GM10266 (cell line): ENCODE measurements around the gene INO80B.
A peak's percentile ranks its signal among the peaks of the same experiment; 100 is the strongest.

ENCODE experiments used
- DNase-seq: peaks from one replicate; pipeline ENCODE4 v3.0.0; 2012; ENCODE audit errors: extremely low spot score
- TF ChIP-seq, protein P1 (sequence below): IDR thresholded peaks from 2 replicates; pipeline ENCODE4 v1.5.1; 2012; ENCODE audit warnings: mild to moderate bottlenecking, low read depth; ENCODE audit not compliant: control insufficient read depth, insufficient read depth; ENCODE audit errors: missing control alignments

INO80B gene

DNA sequence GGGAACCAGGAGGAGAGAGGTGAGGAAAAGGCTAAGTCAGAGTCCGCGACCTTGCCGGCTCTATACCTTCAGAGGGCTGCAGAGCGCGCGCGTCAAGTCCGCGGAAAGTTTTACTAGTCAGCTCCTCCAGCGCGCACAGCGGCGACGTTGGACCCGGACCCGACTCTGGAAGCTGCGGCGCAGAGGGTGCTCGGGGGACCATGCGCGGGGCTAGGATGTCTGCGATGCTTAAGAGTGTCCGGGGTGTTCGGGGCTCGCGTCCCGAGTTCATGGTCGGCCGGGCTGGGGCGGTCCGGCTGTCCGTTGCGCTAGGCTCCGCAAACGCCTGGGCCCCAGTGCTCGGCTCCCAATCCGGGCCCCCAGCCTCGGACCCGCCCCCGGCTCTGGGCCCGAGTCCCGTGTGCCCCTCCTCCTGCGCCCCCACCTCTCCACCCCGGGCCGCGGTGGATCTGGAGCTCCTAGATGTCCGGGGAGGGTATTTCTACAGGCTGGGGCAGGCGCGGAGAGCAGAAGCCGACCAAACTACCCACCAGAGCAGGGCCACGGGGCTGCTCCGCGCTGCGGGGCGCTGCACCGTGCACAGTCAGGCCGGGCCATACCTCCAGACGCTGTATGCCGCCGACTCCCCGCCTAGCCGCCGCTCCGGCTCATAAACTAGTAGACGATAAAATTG lies 44.5 kb downstream of the INO80B start, which contains the start of gene LBX2:
Gene LBX2, minus strand, starts transcription at position 337 of the 673 bp plus-strand sequence. Its CDS starts 66 bp downstream, at position 271.
- DNase-seq, result no peak
- TF ChIP-seq, protein P1, sequence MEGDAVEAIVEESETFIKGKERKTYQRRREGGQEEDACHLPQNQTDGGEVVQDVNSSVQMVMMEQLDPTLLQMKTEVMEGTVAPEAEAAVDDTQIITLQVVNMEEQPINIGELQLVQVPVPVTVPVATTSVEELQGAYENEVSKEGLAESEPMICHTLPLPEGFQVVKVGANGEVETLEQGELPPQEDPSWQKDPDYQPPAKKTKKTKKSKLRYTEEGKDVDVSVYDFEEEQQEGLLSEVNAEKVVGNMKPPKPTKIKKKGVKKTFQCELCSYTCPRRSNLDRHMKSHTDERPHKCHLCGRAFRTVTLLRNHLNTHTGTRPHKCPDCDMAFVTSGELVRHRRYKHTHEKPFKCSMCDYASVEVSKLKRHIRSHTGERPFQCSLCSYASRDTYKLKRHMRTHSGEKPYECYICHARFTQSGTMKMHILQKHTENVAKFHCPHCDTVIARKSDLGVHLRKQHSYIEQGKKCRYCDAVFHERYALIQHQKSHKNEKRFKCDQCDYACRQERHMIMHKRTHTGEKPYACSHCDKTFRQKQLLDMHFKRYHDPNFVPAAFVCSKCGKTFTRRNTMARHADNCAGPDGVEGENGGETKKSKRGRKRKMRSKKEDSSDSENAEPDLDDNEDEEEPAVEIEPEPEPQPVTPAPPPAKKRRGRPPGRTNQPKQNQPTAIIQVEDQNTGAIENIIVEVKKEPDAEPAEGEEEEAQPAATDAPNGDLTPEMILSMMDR, result no peak

DNA sequence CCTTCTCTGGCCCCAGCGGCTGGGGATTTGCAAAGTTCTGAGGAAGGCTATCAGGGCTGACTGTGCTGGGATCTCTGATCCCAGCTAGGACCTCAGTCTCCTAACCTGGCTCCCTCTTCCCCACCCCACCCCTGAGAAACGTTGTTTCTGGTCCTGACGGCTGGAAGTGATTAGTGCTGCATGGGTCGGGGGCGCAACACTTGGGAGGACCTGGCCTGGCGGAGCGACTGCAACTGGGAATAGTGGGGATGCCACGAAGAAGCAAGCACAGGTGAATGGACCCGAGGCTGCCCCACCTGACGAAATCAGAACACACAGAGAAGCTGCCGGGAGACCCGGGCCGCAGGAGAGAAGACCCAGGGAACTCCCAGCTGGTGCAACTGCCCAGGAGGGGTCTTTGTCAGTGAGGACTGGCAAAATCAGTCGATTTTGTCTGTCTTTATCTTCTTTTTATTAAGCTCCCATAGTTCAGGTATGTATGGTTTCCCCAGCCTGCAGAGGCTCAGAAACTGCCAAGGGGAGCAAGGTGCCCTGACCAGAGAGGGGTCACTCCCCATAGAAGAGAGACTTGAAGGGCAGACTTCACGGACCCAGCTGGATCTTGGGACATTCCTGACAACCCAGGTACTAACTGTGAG lies 45.2 kb downstream of the INO80B start:
- TF ChIP-seq, protein P1, result no peak
- no peak for DNase-seq

DNA sequence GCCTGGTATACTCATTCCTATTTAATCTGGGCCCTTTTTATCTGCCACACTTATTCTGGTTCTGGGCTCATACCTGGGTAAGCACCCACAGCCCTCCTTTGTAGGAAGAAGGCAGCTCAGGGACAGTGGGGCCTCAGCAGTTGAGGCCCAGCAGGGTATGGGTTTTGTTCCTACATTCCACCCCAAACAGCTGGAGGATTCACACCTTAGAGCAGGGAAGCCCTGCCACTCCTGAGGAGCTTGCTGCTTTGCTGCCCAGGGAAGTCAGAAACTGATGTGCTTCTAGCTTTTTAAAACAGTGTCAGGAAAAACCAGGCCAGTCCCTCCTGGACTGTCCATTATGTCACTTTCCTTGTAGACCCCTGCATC lies 45.7 kb downstream of the INO80B start:
- TF ChIP-seq, protein P1, result no peak

DNA sequence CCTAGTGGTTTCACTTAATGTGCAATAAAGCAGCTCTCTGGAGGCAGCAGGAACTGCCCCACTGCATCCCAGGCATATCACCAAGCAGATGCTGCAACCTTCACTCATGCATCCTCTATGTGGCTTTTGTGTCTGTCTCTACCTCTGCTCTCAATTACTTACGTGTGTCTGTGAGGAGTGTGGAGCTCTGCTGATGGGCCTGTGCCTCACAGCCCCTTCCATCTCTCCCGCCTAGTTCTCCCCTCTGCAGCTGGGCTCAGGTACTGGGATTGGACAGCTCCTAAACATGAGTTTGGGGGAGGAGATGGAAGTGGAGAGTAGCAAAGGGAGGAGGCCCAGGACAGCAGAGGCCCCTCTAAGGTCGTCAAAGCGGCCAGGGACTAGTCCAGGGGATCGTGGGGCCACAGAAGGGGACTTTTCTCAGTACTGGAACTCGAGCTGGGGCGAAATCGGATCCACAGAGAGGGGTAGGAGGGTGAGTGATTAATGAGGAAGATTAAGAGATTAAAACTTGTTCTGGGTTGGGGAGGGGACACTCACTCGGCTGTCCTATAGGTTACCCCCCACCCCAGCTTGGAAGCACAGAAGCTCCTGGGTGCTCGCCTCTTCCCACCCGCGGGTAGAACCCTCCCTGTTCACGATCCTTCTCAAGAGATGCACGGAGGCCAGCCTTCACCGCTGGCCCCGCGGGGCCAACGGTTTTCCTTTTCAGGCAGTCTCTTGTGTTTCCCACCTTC lies 46.6 kb downstream of the INO80B start:
- TF ChIP-seq, protein P1, result no peak
- DNase-seq, result no peak

More for the DNA sequence above, 45.7 kb downstream of the INO80B start:
- no peak for DNase-seq

DNA sequence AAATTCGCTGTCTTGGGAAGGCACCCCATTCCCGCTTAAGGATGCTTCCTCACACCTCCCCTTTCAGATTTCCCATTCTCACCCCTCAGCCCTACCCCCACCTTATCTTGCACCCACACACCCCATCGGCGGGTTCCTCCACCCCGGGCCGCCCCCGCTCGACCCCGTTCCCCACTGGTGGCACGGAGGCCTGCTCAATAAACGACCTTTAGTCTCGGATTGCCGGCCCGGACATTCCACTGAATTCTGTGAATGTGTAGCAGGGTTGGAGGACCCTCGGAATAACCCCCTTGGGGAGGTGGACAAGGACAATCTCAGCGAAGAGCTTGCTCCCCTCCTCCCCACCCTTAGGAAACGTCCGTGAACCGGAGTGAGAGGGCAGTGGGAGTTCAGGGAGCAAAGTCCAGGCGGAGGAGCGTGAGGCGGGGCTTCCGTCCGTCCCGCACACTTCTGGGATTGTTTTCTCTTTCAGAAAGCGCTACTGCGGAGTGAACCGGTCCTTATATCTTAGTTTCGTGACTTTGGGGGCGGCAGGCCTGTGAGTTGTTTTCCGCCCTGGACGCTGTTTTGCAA lies 47.3 kb downstream of the INO80B start:
- peak; percentile 32 for DNase-seq
- TF ChIP-seq, protein P1, result no peak

DNA sequence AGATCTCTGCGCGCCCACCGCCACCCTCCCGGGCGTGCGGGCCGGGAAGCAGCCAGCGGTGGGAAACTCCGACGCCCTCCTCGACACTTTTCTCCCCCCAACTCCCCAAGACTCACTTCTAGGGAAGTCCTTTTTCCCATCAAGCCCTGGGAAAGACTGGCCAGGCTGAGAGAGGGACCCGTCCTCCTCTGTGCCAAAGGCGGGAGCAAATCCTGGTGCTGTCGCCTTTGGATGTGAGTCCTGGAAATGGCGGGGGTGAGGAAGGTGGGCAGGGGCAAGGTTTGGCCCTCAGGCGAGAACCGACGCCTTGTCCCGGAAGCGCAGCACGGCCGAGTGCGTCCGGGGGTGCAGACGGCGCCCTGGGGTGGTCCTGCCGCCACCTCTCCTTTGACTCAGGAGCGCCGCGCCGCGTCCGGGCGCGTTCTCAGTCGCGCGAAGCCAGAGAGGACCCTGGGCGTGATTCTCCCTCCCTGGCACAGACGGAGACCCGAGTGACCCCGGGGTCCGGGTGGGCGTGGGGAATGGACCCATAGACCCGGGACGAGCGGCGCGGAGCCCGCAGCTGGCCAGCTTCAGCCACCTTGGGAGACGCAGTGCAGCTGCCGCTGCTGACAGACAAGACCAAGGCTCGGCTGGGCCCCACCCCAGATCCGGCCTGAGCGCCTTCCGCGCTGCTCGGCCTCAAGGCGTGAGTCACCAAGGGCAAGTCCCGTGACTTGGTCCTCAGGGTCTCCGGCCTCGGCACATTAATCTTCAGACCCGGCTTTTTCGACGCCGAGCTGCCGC lies 48.0 kb downstream of the INO80B start:
- peak; percentile 80 for DNase-seq
- TF ChIP-seq, protein P1, result peak; percentile 68
